Stimulated activated CD8-positive, alpha-beta memory T cell treated with anti-CD3 and anti-CD28 coated beads, Interleukin-12 subunit alpha, Interleukin-12 subunit beta, amount 100 ng/mL, for 4 hours (primary cell): ENCODE data around the gene PIGA.

Source experiments
- DNase-seq: peaks from one replicate; pipeline ENCODE4 v3.0.0-alpha.2; 2020; ENCODE audit warnings: low read depth

Gene PIGA, protein sequence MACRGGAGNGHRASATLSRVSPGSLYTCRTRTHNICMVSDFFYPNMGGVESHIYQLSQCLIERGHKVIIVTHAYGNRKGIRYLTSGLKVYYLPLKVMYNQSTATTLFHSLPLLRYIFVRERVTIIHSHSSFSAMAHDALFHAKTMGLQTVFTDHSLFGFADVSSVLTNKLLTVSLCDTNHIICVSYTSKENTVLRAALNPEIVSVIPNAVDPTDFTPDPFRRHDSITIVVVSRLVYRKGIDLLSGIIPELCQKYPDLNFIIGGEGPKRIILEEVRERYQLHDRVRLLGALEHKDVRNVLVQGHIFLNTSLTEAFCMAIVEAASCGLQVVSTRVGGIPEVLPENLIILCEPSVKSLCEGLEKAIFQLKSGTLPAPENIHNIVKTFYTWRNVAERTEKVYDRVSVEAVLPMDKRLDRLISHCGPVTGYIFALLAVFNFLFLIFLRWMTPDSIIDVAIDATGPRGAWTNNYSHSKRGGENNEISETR

DNA sequence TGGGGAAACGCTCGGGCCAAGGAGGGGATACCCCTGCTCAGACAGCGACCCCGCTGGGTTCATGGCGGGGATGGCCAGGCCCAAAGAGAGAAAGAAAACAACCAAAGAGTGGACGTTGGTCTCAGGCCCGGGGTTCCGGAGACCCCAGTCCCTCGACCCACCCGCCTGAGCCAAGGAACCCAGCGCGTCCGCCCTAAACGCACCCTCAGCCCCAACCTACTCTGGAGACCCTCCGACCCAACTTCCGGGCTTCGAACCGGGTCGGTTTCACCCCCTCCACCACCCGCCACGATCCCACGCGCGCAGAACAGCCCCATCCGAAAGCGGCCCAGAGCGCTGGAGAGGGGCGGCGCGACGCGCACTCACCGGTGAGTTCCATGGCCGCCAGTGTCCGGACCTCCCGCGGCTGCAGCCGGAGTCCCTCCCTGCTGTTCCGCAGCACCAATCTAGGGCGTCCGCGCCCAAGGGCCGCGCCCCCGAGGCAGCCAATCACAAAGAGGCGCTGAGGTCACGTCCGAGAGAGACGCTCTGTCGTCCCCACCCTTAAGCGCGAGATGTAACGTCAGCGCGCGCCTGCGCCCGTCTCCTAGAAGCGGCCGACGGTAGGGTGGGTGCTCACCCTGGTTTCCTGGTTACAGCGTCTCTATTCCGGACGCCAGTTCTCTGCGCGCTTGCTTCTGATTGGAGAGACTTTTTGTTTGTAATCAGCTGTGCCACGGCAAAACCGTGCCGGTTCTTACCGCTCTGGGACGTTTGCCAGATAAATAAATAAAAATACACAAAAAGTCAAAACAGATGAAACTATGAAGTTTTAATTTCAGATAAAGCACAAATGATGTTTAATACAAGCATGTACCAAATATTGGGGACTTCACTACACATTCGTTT lies at the start of gene PIGA:
PIGA (minus strand) TSS at position 389 of the 888 bp plus-strand sequence. CDS start 3,593 bp downstream, outside the sequence.
- peak; percentile 80 for DNase-seq

DNA sequence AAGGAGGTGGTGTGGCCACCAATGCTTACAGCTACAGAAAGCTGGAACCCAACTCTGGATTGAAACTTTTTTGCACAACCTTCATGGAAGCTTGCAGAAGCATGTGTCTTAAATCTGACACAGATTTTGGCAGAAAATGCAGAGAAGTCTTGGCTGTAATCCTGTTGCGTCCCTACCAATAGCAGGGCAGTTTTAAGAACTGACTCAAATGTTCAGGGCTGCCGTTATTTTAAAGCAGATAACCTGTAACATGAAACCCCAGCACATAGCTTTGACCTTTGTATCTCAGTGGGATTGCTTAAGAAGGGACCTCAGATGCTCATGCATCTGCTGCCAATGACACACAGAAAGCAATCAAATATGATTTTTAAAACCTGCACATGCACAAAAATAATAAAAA lies 49.0 kb upstream of the PIGA start, which contains the start of gene VEGFD:
VEGFD (minus strand) TSS at position 110 of the 400 bp plus-strand sequence. CDS start 467 bp downstream, outside the sequence.
- DNase-seq: no peak

DNA sequence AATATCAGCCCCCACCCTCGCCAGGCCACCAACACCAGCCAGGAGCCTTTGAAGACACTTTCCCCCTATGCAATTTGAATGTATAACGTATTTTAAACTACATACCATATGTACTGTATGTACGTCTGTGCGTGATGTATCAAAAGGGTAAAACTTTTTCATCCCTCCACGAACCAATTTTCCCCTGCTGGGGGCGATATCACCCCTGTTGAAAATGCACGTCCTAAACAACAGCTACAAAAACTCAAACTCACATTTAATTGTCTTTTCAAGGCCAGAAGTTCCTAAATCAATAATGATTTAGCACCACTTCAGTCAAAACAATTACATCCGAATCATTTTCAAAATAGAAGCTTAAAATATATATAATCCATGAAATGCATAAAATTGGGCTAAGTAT lies 47.5 kb upstream of the PIGA start:
- no peak for DNase-seq

DNA sequence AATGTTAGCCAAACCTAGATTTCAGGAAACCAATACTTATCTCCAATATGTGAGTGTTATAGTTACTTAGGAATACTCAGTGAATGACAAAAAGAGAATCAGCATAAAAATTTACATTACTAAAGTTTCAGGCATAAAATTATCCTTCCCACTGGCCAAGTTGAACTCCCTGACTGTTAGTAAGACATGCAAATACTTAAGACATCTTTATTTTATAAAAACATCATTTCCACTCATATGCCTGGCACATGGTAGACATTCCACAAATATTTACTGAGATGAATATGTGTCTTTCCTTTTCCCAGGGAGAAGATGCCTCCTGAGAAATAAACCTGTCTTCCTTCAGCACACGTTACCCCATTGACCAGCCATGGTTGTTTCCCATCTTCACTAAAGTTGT lies 41.6 kb upstream of the PIGA start:
- DNase-seq: no peak

DNA sequence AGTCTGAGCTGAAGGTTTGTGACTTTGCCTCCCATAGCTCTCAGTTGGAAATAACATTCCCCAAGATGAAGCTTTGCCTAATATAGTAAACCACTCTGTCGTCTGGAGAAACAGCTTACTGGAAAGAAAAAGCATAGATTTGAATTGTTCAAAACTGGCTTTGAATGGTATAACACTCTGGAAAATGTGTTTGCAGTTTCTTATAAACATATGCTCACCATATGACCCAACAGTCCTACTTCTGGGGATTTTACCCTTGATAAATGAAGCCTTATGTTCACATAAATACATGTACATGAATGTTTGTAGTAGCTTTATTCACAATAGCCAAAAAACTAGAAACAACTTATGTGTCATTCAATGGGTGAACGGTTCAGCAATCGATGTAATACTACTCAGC lies 38.7 kb upstream of the PIGA start:
- no peak for DNase-seq

DNA sequence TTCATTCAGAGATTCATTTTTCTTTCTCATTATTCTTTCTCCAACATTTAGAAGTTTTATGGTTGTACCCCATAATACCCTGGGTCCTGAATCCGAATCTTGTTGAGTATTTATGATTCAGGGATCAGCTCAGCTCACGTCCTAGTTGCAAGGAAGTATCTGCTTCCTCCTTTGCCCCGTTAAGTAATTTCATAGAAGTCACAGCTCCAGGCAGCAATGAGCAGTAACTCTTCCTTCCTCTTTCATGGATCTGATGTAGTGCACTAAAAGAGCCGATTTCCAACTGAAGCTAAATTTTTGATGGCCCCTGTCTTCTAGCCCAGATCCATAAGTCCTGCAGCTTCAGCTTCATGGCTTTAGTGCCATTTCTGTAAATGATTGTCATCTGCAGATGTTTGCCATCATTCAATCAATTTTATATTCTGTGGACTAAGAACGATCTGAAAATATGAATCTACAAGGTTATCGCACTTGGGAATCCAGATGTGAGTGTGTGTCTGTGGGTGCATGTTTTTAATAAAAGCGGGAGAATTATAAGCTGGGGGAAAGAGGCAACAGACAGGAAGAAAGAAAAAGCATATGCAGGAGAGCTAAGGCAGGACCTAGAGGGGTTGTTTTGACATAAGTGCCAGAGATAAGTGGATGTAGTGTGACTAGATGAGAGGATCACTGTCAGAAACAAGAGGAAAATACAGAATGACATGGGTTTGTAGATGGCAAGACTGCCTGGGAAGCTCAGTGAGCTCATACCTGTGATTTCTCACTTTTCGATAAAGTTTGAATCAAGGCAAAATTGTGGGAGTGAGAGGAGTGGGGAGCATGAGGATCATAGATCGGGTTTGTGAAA lies 31.4 kb upstream of the PIGA start:
- no peak for DNase-seq

- DNase-seq: no peak
Measured at GRCh38 chrX:15359701-15360100, 24.4 kb upstream of the PIGA start.

- DNase-seq: no peak
Measured at GRCh38 chrX:15358533-15358932, 23.2 kb upstream of the PIGA start.

DNA sequence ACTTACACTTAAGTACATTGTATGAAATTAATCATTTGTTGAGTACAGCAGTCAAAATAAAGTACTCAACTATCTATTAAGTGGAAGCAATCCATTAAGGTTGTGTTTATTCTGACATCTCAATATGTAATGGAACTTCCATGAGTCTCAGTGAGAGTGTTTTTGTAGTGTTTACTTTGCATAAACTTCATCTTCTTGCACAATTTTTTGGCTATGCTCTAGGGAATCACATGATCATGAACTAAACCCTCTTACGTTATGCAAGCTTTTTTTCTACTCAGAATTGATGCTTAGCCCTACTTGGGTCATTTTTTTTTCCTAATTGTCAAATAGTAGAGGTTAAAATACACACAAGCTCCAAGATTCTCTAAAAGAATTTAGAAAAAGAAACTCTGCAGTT lies 21.1 kb upstream of the PIGA start:
- DNase-seq: no peak

GRCh38 chrX:15350329-15350996 lies 15.1 kb upstream of the PIGA start:
- no peak for DNase-seq

DNA sequence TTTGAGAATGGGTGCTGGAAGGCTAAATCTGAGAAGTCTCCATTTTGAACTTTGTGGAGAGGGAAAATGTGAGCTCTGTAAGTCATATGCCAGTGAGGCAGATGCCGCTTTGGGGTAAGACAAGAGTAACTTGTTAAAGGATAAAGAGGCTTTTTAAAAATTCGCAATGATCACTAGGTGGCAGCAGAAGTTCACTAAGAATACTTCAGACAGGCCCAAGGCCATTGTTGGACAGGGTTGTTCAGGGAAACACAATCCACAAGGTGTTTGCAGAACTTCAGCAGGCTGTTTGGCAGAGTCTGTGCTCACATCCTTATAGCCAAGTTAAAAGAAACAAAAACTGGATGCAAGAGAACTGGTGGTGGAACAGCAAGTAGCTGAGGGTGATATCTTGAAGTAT lies 13.7 kb upstream of the PIGA start:
- DNase-seq: no peak

- no peak for DNase-seq
Measured at GRCh38 chrX:15345976-15346375, 10.7 kb upstream of the PIGA start.

GRCh38 chrX:15344106-15344505 lies 8.8 kb upstream of the PIGA start:
- DNase-seq: no peak

DNA sequence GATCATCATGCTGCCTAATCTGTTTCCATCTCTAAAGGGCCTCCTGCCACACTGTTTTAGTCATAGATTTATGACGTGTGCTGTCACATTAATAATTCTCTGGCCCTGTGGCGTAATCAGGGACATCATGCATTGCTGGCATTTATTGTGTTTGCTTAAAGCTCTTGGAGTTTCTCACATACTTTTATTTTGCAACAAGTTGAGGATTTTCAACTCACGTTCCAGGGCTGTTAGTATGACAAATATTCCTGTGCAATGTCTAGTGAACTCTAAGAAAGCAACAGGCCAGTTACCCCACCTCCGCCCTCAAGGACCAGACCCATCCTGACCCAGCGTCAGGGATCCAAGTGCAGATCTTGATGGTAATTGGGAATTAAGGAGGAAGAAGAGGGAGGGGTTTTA lies 7.8 kb upstream of the PIGA start:
- DNase-seq: no peak

DNA sequence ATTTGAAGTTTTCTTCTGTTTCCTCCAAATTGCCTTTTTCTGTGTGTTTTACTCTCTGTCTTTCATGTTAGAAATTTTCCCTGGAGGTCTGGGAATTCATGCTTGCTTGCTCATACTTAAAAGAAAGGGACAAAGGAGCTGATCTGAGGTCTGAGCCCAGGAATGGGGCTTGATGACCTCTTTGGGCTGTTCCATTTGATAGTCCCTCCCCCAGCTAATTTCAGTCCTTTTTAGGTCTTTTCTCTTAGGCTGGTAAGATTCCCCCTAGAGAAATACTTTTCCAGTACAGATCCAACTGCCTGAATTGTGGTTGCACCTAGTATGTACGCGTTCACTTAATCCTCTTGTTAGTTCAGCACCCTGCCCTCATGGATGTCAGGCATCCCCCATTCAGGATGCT lies 5.5 kb upstream of the PIGA start:
- DNase-seq: no peak

GRCh38 chrX:15336023-15336413 lies 695 bp upstream of the PIGA start:
- peak; percentile 4 for DNase-seq

DNA sequence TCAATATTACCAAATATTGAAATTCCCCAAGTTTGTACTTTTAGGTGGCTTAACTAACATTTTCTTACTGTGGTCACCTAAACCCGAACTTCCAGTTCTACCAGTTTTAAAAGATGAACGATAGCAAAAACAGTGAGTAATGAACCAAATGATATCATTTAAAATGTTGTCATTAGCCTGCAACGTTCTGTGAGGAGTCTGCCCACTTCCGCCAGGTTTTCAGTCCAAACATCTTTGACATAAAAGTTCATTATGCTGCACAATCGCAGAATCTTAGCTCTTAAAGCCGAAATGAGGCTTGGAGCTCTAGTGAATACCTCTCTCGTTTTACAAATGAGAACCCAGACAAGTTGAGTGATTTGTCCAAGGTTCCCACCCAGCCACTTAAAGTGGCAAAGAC lies 762 bp downstream of the PIGA start:
- DNase-seq: no peak

DNA sequence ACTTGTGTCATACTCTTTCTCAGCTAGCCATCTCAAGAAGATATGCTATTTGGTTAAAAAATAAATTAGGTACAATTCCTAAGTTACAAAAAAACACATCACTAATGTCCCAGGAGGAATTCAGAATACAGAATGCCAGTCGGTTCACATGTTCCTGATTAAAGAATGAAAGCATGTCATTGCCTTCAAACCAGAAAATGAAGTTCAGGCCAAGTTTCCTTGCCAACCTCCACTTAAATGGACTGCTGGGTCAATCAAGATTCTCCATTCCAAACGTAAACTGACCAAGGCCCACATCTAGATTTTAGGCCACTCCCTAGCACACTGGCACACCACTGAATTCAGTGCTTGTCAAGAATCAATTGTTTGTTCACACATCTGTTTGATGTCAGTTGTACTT lies 6.5 kb downstream of the PIGA start:
- no peak for DNase-seq

GRCh38 chrX:15328131-15328530 lies 7.2 kb downstream of the PIGA start:
- DNase-seq: no peak

DNA sequence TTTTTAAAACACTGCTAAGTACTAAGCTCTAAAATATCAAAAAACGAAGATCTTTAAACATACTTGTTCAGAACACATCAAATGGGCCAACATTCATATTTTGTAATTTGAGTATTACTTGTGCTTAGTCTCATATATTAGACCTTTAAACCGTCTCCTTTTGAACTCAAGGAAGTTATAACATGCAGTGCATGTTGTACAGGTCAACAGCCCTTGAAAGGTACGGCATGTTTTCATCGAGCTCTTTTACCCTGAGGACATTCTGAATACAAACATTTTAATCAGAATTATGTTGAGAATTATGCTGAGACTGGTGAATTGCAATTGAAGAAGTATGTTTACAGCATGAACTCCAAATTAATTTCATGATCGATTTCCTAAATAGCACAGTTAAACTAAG lies 12.9 kb downstream of the PIGA start:
- no peak for DNase-seq

DNA sequence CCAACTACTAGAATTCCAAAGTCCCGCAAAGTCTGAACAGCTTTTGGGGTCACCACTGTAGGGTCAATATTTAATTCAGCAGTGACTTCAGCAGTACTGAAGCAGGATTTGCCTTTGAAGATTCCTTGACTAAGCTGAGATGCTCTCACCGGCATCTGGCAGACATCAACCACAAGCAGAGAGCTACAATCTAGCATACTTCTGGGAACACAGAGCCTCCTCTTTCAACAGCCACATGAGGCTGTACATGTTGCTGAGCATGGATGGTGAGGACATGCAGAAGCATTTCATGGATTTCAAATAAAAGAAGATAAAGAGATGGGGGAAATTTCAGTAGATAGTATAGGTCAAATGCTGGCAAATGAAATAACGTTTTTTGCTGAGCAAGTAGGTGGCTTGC lies 13.3 kb downstream of the PIGA start:
- no peak for DNase-seq
